ENCODE results near the gene PTEN.
"Not testable (repeated sequence)": the region's sequence is repeated elsewhere in the genome, so short reads cannot be mapped to it uniquely, and the experiment has no call there.

PTEN gene

GRCh38 chr10:87842220-87842641, 21.2 kb upstream of the PTEN start:
- Histone ChIP-seq H3K27me3 (ENCODE audit: insufficient read depth, insufficient read length) (no peaks in the 10 kb centered on the region), H3K9ac (ENCODE audit: insufficient read length, low read depth) (no peak overlapping the region), H3K4me3 (ENCODE audit: insufficient read length, low read depth) (no peak overlapping the region), H3K36me3 (ENCODE audit: insufficient read depth, insufficient read length, low read length) (no peaks in the 10 kb centered on the region), H3K4me1 (ENCODE audit: insufficient read depth, insufficient read length) (no peaks in the 10 kb centered on the region), H3K9me3 (ENCODE audit: insufficient read depth, low read length) (no peaks in the 10 kb centered on the region)
- TF ChIP-seq YY1 (IDR thresholded peaks at IDR 0.05; ENCODE audit: insufficient read depth, insufficient read length) (no peak), SUZ12 (IDR thresholded peaks at IDR 0.05; ENCODE audit: extremely low read depth, insufficient read depth, insufficient read length) (no peak), ZNF274 (IDR thresholded peaks at IDR 0.05; ENCODE audit: low read depth, low read length) (no peak)
- DNase-seq (ENCODE audit: low read depth, low spot score) = no peak

- no peaks in the 10 kb centered on the region for H3K9me3 ChIP-seq (ENCODE audit: insufficient read depth, low read length)
- H3K4me1 ChIP-seq (ENCODE audit: insufficient read depth, insufficient read length) = no peaks in the 10 kb centered on the region
- H3K36me3 ChIP-seq (ENCODE audit: insufficient read depth, insufficient read length, low read length) = no peaks in the 10 kb centered on the region
- DNase-seq (ENCODE audit: low read depth, low spot score) = no peak
- no peaks in the 10 kb centered on the region for H3K27me3 ChIP-seq (ENCODE audit: insufficient read depth, insufficient read length)
- TF ChIP-seq ZNF274 (IDR thresholded peaks at IDR 0.05; ENCODE audit: low read depth, low read length) = no peak
- TF ChIP-seq SUZ12 (IDR thresholded peaks at IDR 0.05; ENCODE audit: extremely low read depth, insufficient read depth, insufficient read length) = no peak
- no peak for TF ChIP-seq YY1 (IDR thresholded peaks at IDR 0.05; ENCODE audit: insufficient read depth, insufficient read length)
- no peak overlapping the region for H3K9ac ChIP-seq (ENCODE audit: insufficient read length, low read depth)
- no peak overlapping the region for H3K4me3 ChIP-seq (ENCODE audit: insufficient read length, low read depth)
Observed at GRCh38 chr10:87842776-87843497, 20.5 kb upstream of the PTEN start.

- Histone ChIP-seq H3K4me1 (ENCODE audit: insufficient read depth, insufficient read length) (no peaks in the 10 kb centered on the region), H3K27me3 (ENCODE audit: insufficient read depth, insufficient read length) (no peaks in the 10 kb centered on the region), H3K36me3 (ENCODE audit: insufficient read depth, insufficient read length, low read length) (no peaks in the 10 kb centered on the region), H3K4me3 (ENCODE audit: insufficient read length, low read depth) (no peak overlapping the region), H3K9me3 (ENCODE audit: insufficient read depth, low read length) (no peaks in the 10 kb centered on the region), H3K9ac (ENCODE audit: insufficient read length, low read depth) (no peak overlapping the region)
- TF ChIP-seq ZNF274 (IDR thresholded peaks at IDR 0.05; ENCODE audit: low read depth, low read length) (no peak), YY1 (IDR thresholded peaks at IDR 0.05; ENCODE audit: insufficient read depth, insufficient read length) (no peak), SUZ12 (IDR thresholded peaks at IDR 0.05; ENCODE audit: extremely low read depth, insufficient read depth, insufficient read length) (no peak)
- DNase-seq (ENCODE audit: low read depth, low spot score) = no peak
Observed at GRCh38 chr10:87843714-87844113, 19.7 kb upstream of the PTEN start.

GRCh38 chr10:87844837-87845623, 18.4 kb upstream of the PTEN start:
- no peak overlapping the region for H3K9ac ChIP-seq (ENCODE audit: insufficient read length, low read depth)
- H3K4me3 ChIP-seq (ENCODE audit: insufficient read length, low read depth) = no peak overlapping the region
- no peaks in the 10 kb centered on the region for H3K9me3 ChIP-seq (ENCODE audit: insufficient read depth, low read length)
- H3K4me1 ChIP-seq (ENCODE audit: insufficient read depth, insufficient read length) = no peaks in the 10 kb centered on the region
- H3K36me3 ChIP-seq (ENCODE audit: insufficient read depth, insufficient read length, low read length) = no peaks in the 10 kb centered on the region
- no peak for TF ChIP-seq ZNF274 (IDR thresholded peaks at IDR 0.05; ENCODE audit: low read depth, low read length)
- no peak for TF ChIP-seq YY1 (IDR thresholded peaks at IDR 0.05; ENCODE audit: insufficient read depth, insufficient read length)
- no peak for TF ChIP-seq SUZ12 (IDR thresholded peaks at IDR 0.05; ENCODE audit: extremely low read depth, insufficient read depth, insufficient read length)
- no peaks in the 10 kb centered on the region for H3K27me3 ChIP-seq (ENCODE audit: insufficient read depth, insufficient read length)
- DNase-seq (ENCODE audit: low read depth, low spot score) = no peak

GRCh38 chr10:87845624-87845998, 17.8 kb upstream of the PTEN start:
- no peak overlapping the region for H3K9ac ChIP-seq (ENCODE audit: insufficient read length, low read depth)
- no peak for TF ChIP-seq ZNF274 (IDR thresholded peaks at IDR 0.05; ENCODE audit: low read depth, low read length)
- TF ChIP-seq YY1 (IDR thresholded peaks at IDR 0.05; ENCODE audit: insufficient read depth, insufficient read length) = no peak
- TF ChIP-seq SUZ12 (IDR thresholded peaks at IDR 0.05; ENCODE audit: extremely low read depth, insufficient read depth, insufficient read length) = no peak
- H3K4me1 ChIP-seq (ENCODE audit: insufficient read depth, insufficient read length) = no peaks in the 10 kb centered on the region
- no peaks in the 10 kb centered on the region for H3K9me3 ChIP-seq (ENCODE audit: insufficient read depth, low read length)
- no peak overlapping the region for H3K4me3 ChIP-seq (ENCODE audit: insufficient read length, low read depth)
- no peaks in the 10 kb centered on the region for H3K27me3 ChIP-seq (ENCODE audit: insufficient read depth, insufficient read length)
- DNase-seq (ENCODE audit: low read depth, low spot score) = no peak
- no peaks in the 10 kb centered on the region for H3K36me3 ChIP-seq (ENCODE audit: insufficient read depth, insufficient read length, low read length)

- no peak overlapping the region for H3K9ac ChIP-seq (ENCODE audit: insufficient read length, low read depth)
- H3K4me3 ChIP-seq (ENCODE audit: insufficient read length, low read depth) = no peak overlapping the region
- no peaks in the 10 kb centered on the region for H3K4me1 ChIP-seq (ENCODE audit: insufficient read depth, insufficient read length)
Observed at GRCh38 chr10:87846023-87846422, 17.4 kb upstream of the PTEN start.

GRCh38 chr10:87846711-87847110, 16.7 kb upstream of the PTEN start:
- DNase-seq (ENCODE audit: low read depth, low spot score); H3K9ac ChIP-seq (ENCODE audit: insufficient read length, low read depth); H3K4me3 ChIP-seq (ENCODE audit: insufficient read length, low read depth); H3K36me3 ChIP-seq (ENCODE audit: insufficient read depth, insufficient read length, low read length); H3K4me1 ChIP-seq (ENCODE audit: insufficient read depth, insufficient read length); H3K9me3 ChIP-seq (ENCODE audit: insufficient read depth, low read length); H3K27me3 ChIP-seq (ENCODE audit: insufficient read depth, insufficient read length): not testable (repeated sequence)

More at GRCh38 chr10:87846023-87846422, 17.4 kb upstream of the PTEN start:
- Histone ChIP-seq H3K27me3 (ENCODE audit: insufficient read depth, insufficient read length) (no peaks in the 10 kb centered on the region), H3K36me3 (ENCODE audit: insufficient read depth, insufficient read length, low read length) (no peaks in the 10 kb centered on the region), H3K9me3 (ENCODE audit: insufficient read depth, low read length) (no peaks in the 10 kb centered on the region)
- no peak for DNase-seq (ENCODE audit: low read depth, low spot score)
- TF ChIP-seq SUZ12 (IDR thresholded peaks at IDR 0.05; ENCODE audit: extremely low read depth, insufficient read depth, insufficient read length) = no peak
